ENCODE measurements around the gene C19orf12.

DNA sequence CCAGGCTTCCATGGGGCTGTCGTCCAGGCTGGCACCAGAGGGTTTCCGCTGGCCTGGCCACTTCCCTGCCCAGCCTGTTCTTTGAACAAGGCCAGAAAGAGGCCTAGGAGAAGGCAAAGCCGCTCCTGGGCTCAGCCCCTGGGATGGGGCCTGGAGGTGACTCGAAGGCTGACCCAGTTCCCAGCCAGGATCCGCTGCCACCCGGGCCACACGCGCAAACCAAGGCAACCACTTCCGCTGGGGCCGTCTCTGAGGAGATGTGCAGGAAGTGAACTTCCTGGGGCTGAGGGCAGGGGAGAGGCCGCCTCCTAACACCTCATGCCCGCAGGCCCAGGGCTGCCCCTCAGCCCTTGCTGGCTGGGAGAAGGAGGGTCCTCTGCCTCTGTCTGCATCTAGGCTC, 34.6 kb downstream of the C19orf12 start:
- TF ChIP-seq CTCF (IDR thresholded peaks at IDR 0.05) (peak in 1 of 6 experiments; percentile 6), POLR2A (IDR thresholded peaks at IDR 0.05) (no peak)

All from upper lobe of left lung (tissue), 4 donors.